NK-92 treated with Interleukin-12 subunit alpha and Interleukin-12 subunit beta, amount 100 ng/mL, for 24 hours (cell line): ENCODE data around the gene KRTAP21-3.
"Not testable (repeated sequence)": the region's sequence is repeated elsewhere in the genome, so short reads cannot be mapped to it uniquely, and the experiment has no call there.

Experiments
- DNase-seq: peaks from one replicate; lab custom pipeline; 2025; lab: John Stamatoyannopoulos, UW

The KRTAP21-3 gene, protein sequence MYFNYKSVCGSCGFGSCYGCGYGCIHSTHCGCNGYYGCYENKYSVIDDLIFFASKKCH

DNA sequence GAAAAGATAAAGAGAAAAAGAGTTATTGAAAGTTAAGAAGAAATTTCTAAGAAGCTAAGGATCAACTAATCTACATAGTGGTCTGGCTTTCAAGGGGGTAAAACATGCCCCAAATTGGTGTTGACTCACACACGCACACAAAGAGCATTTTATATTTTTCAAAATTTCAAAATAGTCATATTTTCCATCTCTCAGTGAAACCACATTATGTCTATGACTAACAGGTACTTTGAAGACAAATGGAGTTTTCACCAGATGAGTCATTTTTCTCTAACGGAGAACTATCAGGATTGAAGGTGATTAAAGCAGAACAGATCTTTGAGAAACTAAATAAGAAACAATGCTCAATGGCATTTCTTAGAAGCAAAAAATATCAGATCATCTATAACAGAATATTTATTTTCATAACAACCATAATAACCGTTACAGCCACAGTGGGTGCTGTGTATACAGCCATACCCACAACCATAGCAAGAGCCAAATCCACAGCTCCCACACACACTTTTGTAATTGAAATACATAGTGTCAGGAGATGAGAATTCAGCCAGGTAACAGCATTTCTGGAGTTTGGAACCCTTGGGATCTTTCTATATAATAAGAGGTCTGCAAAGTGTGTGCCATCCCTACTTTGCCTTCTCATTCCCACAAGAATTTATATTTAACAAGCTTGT is at the start of gene KRTAP21-3:
Gene KRTAP21-3, minus strand, starts transcription at position 539 of the 671 bp plus-strand sequence. Its CDS starts 18 bp downstream, at position 521.
- no peak for DNase-seq

DNA sequence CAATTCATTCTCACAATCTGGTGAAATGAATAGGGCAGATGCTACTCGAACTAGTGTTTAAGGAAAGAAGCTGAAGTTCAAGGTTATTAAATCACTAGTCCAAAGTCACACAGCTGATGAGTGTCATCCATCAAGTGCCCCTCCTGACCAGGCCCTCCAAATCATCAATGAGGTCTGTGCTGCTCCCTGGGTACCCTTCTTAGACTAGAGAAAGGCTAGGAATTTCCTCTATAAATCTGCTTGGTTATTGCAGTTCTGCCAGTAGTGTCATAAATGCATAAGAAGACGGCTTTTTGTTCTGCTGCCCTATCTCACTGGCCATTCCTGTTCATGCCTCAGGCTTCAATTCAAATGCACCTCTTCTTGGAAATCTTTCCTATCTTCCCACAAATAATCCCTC is 42.2 kb upstream of the KRTAP21-3 start:
- DNase-seq, result no peak

DNA sequence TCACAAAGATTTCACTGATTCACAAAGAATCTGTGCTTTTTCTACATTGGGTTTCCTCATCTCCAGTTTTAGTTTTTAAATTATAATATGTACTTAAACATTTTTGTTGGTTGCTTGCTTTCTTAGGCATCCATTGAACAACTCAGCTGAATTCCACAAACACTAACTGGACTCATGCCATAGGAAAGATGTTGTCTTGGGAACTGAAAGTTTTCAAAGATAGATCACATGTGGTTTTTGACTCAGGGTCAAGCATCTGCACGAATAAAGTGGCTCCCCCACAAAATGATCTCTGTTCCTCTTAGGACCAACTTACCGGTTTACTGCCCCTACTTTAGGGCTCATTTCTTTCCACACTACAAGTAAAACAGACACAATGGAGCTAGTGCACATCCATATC is 39.7 kb upstream of the KRTAP21-3 start:
- DNase-seq, result no peak

DNA sequence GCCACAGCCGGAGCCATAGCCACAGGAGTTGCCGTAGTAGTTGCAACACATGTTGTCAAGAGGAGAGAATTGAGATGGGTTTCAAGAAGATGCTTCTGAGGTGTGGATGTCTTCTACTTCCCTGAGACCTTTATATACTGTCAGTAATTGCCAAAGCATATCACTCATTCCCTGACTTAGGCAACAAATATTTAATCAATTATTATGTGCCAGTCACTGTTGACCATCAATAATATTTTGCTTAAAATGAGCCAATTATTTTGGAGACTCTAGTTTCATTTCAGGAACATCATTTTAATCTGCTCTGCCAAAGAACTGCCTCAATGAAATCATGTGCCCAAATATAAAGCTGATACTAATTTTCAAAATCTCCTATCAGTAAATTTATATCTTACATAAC is 36.8 kb upstream of the KRTAP21-3 start, which contains the start of gene KRTAP21-1:
Gene KRTAP21-1, minus strand, starts transcription at position 101 of the 400 bp plus-strand sequence. Its CDS starts 50 bp downstream, at position 51.
- DNase-seq, result not testable (repeated sequence)

DNA sequence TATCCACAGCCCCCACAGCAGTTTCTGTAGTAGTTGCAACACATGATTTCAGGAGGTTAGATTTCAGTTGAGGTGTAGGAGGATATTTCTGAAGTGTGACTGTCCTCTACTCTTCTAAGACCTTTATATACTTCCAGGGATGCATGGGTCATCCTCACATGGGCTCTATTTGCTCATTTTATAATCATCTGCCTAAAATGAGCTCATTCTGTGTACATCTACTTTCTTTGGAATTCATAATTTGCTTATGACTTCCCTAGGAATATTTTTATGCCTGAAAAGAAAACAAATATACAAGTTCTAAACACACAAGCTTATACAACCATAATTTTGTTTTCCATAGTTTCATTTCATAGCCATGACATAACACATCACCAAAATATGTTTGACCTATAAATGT is 28.6 kb upstream of the KRTAP21-3 start, which contains the start of gene KRTAP21-2:
Gene KRTAP21-2, minus strand, starts transcription at position 101 of the 400 bp plus-strand sequence. Its CDS starts 57 bp downstream, at position 44.
- DNase-seq, result no peak

DNA sequence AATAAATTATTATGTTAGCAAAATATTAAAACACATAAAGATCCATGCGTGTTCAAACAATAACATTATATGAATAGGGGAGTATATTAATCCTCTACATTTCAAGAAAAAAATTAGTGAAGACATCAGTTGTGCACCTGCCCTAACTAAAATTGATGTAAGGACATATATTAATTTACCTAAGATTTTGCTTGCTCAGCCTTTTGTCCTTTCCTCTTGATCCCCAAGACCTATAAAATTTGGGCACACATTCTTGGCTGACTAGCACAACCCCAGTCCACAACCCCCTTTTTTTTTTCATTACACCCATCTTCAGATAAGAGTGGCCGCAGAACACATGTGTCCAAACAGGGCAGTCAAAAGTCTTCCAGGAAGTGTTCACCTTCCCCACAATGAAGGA is 21.9 kb upstream of the KRTAP21-3 start:
- DNase-seq, result no peak

DNA sequence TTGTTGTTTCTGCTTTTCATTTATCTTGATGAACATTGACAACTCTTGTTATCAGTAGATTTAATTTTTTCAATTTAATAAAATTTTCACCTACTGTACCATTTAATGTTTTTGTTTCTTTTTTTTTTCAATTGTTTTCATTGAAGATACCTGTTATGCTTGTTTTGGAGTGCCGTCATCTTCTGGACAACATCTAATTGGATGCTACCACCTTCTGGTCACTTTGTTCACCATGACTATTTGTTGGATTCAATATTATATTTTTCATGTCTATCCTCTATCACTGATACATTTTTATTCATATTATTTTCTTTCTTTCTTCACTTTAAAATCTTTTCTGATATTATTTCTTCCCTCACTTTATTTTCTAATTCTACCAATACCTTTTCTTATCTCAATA is 14.4 kb upstream of the KRTAP21-3 start:
- DNase-seq, result no peak

DNA sequence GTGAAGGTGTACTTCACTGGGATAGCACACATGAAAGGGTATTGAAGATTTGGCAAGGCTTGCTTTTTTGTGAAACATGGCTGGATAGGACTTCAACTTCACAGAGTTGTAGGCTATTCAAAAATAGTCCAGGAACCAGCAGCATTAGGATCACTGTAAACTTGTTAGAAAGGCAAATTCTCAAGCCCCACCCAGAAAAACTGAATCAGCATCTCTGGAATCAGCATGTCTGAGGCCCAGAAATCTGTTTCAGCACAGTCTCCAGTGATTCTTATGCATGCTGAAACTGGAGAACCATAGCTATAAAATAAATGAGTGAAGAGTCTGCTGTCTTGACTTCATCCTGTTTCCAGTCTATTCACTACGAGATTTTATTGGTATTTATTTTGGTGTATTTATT is 8.1 kb upstream of the KRTAP21-3 start:
- DNase-seq, result no peak

DNA sequence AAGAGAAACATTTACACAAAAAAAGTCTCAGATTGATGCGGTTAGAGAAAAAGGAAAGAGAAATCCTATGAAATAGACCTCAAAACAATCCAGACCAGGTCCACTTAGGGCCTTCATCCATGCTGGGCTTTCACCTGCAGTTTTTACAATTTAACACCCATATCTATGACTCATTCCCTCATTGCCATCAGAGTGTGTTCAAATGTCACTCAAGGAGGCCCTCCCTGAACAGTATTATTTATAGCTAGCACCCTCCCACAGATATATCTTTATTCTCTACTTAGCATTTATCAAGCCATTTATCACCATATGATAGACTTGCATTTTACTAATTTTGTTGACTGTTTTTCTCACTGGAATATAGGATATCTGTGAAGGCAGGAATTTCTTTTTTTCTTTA is 824 bp upstream of the KRTAP21-3 start:
- DNase-seq, result no peak

DNA sequence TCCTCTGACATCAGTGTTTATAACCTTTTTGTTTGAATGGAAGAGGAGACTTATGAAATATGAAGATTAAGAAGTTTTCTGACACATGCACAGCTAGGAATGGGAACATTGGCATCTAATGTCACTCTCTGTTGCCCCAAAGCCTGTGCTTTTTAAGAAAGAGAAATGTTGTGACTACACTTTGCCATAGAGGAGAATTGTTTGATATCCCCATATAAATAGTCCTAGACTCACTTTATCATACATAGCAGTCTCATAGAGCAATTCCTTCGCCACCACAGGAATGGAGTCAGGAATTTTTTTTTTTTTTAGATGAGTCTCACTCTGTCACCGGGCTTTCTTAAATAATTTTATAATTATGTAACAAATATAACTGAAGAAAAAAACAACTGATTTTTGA is 1.5 kb downstream of the KRTAP21-3 start:
- DNase-seq, result no peak

DNA sequence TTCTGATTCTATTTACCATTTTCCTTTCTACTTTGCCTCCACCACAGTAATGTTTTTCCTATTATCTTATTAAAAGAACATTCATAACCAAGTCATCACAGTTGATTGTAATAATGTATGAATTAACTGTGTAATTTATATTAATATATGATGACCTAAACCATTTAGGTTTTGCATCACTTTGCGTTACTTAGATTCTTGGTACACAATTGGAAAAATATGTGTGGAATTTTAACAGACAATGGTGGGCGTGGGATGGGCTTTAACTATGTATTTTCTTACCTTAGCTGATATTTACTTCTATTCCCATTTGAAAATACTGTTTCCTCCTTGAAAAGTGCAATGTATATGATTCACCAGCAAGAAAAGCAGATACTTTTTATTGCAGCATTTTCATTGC is 3.6 kb downstream of the KRTAP21-3 start:
- no peak for DNase-seq

DNA sequence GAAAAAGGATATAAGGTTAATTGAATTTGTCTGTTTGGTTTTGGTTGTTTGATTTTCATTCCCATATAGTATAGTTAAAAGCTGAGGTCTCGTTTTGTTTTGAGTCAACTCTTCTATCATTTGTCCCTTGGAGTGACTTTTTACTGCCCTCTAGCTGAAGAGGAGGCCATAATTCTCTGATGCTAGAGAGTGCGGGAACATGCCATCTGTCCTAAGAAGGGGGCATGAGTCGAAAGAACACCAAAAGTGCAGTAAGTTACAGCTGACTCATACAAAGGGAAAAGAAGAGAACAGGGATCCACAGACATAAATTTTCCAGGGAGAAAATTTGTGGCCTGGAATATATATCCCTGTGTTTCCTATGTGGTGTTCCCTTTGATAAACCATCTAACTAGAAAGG is 4.1 kb downstream of the KRTAP21-3 start:
- no peak for DNase-seq

DNA sequence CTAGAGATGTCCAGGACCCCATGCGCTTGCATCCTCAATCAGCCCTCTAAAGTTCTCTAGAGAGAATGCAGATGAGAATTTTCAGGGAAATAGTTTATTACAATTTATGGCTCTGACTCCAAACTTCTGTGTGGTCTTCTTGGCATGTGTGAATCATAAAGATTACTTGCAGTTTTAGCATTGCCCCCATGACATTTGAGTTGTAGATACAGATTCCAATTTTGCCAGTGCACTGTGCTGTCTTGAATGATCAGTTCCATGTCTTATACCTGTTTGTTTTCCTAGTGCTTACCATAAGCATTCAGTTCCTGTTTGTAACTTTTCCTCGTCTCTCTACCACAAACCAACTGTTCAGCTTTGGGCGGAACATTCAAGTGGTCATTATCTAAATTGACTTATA is 4.8 kb downstream of the KRTAP21-3 start:
- DNase-seq, result no peak

DNA sequence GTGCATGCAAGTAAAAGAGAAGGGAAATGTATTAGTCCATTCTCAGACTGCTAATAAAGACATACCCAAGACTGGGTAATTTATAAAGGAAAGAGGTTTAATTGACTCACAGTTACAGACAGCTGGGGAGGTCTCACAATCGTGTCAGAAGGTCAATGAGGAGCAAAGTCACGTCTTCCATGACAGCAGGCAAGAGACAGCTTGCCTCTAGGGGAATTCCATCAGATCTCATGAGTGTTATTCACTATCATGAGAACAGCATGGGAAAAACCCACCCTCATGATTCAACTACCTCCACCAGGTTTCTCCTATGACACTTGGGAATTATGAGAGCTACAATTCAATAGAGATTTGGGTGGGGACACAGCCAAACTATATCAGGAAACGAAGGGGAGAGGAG is 8.1 kb downstream of the KRTAP21-3 start:
- no peak for DNase-seq

DNA sequence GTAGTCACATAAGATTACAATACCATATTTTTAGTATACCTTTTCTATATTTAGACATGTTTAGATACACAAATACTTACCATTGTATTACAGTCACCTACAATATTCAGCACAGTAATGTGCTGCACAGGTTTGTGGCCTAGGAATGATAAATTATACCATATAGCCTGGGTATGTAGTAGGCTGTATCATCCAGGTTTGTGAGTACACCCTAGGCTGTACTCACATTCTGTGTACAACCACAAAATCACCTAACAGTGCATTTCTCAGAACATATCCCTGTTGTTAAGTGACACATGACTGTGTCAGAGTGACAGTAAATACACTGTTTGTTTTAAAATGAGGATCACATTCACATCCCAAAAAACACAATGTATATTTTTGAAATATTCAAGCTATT is 11.2 kb downstream of the KRTAP21-3 start:
- DNase-seq, result no peak

DNA sequence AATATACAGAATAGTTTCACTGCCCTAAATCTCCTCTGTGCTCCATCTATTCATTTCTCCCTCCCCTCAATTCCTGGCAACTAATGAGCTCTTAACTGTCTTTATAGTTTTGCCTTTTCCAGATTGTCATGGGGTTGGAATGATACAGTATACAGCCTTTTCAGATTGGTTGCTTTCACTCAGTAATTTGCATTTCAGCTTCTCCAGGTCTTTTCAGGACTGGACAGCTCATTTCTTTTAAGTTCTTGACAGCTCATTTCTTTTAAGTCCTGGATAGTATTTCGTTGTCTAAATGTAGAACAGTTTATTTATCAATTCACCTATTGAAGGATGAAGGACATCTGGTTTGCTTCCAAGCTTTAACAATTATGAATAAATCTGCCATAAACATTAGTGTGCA is 22.6 kb downstream of the KRTAP21-3 start:
- DNase-seq, result no peak

DNA sequence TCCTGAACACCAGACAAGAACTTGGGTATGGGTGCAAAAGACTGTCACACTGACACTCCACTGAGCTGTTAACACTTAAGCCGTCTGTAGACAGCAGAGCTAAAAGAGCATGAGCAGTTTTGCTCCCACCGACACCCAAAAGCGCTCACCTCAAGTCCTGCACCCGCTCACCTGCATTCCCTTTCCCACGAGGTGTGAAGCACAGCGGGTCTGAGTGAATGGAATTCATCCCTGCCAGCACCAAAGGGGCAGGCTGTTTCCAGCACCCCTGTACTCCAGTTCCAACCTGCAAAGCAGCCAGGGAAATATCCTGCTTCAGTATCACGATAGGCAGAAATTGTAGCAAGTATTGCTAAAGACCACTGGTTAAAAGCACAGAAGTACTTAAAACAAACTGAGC is 28.8 kb downstream of the KRTAP21-3 start:
- no peak for DNase-seq

DNA sequence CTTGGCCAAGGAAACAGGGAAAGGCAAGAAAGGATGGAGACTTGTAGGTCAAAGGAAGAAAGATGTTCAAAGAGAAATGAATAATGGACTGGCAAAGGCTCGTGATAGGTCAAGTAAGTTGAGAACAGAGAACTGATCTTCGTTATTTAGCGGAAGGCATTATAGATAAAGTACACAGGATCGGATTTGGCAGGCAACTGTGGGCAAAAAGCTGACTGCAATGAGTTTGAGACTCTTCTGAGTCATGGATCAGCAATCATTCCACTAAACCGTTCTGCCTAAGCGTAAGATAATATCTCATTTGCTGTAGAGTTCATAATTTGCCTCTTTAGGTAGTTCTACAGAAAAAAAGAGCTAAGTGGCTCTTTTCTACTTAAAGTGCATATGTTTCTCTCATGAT is 34.1 kb downstream of the KRTAP21-3 start:
- no peak for DNase-seq

DNA sequence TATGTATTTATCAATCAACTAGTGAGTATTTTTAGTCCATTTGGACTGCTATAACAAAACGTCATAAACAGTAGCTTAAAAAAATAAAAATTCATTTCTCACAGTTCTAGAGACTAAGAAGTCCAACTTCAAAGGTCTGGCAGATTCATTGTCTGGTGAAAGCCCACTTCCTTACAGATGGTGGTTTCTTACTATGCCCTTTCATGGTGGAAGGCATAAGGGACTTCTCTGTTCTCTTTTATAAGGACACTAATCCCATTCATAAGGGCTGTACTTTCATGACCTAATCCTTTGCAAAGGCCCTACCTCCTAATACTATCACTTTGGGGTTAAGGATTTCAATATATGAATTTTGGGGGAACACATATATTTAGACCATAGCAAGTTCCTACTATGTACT is 38.0 kb downstream of the KRTAP21-3 start:
- no peak for DNase-seq

DNA sequence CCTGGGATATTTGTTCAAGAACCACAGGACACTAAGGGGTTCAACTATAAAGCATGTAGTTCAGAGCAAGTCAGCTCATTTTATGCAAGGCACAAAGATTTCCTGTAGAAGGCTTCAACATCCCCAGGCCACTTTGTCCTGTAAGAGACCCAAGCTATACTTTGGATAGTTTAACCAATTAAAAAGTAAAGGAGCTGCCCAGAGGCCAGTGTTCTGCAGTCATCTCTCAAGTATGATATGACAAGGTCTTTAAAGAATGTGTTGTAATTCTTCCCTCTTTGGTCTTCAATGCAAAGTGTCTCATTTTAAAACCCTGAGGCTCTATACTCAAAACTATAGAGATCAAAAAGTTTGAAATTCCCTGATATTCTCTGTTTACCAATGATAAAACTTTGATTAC is 41.8 kb downstream of the KRTAP21-3 start:
- no peak for DNase-seq

DNA sequence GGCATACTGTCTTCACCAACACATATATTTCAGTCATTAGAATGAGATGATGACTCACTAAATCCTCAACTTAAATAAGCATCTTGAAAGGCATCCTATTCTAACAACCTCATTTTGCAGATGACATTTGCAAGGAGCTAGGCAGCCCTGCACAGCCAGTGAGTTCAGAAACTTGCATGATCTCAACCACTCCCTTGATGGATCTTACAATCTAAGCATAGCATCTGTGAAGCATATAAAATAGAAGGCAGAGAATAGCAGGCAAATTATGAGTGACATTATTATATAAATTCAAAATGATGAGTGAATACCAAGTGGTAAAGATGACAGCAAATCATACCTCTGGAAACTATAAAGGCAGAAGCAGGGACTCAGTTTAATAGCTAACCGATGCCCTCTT is 44.3 kb downstream of the KRTAP21-3 start:
- DNase-seq, result no peak

DNA sequence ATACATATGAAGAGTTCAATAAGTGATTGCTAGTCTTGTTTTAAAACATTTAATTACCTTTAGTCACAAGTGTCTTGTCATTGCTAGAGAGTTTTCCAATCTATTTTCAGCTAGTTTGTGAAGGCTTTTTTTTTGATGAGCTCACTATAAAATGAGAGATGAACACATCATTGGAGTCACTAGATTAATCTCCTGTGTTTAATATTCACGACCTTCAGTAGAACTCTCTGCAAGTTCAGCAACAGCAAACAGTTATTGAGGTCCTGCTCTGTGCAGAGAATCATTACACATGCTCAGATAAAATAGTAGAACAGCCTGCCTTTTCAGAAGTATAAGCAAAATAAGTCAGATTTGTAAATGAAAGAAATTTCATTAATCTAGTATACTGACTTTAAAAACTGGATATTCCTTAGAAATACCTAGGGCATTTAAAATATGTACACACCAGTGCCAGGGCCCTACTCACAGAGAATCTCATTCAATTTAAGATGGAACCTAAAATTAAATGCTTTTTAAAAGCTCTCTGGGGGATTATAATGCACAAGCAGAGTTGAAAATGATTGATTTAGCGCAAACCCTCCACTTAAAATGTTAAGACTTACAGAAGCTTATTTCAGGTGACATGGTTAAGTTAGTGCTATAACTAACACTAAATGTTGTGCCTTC is 45.5 kb downstream of the KRTAP21-3 start:
- DNase-seq, result no peak

DNA sequence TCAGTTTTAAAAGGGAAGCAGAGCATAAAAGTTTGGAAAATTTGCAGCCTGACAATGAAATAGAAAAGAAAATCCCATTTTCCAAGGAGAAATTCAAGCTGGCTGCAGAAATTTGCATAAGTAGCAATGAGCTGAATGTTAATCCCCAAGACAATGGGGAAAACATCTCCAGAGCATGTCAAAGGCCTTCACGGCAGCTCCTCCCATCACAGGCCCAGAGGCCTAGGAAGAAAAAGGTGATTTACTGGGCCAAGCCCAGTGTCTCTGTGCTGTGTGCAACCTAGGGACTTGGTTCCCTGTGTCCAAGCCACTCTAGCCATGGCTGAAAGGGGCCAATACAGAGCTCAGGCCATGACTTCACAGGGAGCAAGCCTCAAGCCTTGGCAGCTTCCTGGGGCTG is 49.8 kb downstream of the KRTAP21-3 start:
- DNase-seq, result no peak
